Neuronal stem cell (in vitro differentiated cells): ENCODE measurements around the gene CD300LB.
"Not testable (repeated sequence)": the region's sequence is repeated elsewhere in the genome, so short reads cannot be mapped to it uniquely, and the experiment has no call there.

Experiments used
- DNase-seq: peaks from one replicate; pipeline ENCODE4 v3.0.0-alpha.2; 2013; ENCODE audit warnings: low spot score
- H2AFZ ChIP-seq: one replicate; pipeline ENCODE4 v1.6.1; 2013; ENCODE audit warnings: mild to moderate bottlenecking, low read length, inconsistent platforms
- H2AK5ac ChIP-seq: 2 replicates; pipeline ENCODE4 v1.6.1; 2013; ENCODE audit warnings: low read depth, mild to moderate bottlenecking, inconsistent platforms, low read length, moderate library complexity, mixed read lengths
- H2BK120ac ChIP-seq: 2 replicates; pipeline ENCODE4 v1.6.1; 2013; ENCODE audit warnings: low read depth, mild to moderate bottlenecking, inconsistent platforms, low read length, moderate library complexity, mixed read lengths
- H2BK12ac ChIP-seq: one replicate; pipeline ENCODE4 v1.6.1; 2013; ENCODE audit warnings: low read length, inconsistent platforms
- H2BK15ac ChIP-seq: 2 replicates; pipeline ENCODE4 v1.6.1; 2013; ENCODE audit warnings: mild to moderate bottlenecking, low read length, inconsistent platforms, mixed read lengths
- H2BK5ac ChIP-seq: one replicate; pipeline ENCODE4 v1.6.1; 2013; ENCODE audit warnings: inconsistent platforms, mild to moderate bottlenecking, low read length, moderate library complexity
- H3K14ac ChIP-seq: one replicate; pipeline ENCODE4 v1.6.1; 2013; ENCODE audit warnings: low read length, inconsistent platforms
- H3K18ac ChIP-seq: 2 replicates; pipeline ENCODE4 v1.6.1; 2013; ENCODE audit warnings: low read length, inconsistent platforms
- H3K23ac ChIP-seq: 2 replicates; pipeline ENCODE4 v1.6.1; 2013; ENCODE audit warnings: low read depth, mild to moderate bottlenecking, mixed read lengths, low read length, inconsistent platforms; ENCODE audit not compliant: poor library complexity
- H3K27ac ChIP-seq: replicated peaks from 3 replicates; pipeline ENCODE4 v1.5.1; 2013; ENCODE audit warnings: low read length, inconsistent platforms
- H3K27me3 ChIP-seq, 3 experiments: 2 replicates each; pipeline ENCODE4 v1.6.1; 2013; ENCODE audit warnings: low read length in 3 of 3, mild to moderate bottlenecking in 2 of 3, inconsistent platforms in 1 of 3, low read depth in 1 of 3, mixed read lengths in 1 of 3, moderate library complexity in 1 of 3; ENCODE audit not compliant: control insufficient read depth in 3 of 3, insufficient read depth in 3 of 3
- H3K36me3 ChIP-seq, 2 donors: replicated peaks in 1 of 2; 2 replicates each; pipeline ENCODE4 v1.6.1; 2013; ENCODE audit warnings: low read length in 2 of 2; ENCODE audit not compliant: control insufficient read depth in 2 of 2, insufficient read depth in 2 of 2
- H3K4ac ChIP-seq: 2 replicates; pipeline ENCODE4 v1.6.1; 2013; ENCODE audit warnings: inconsistent platforms, mild to moderate bottlenecking, low read length, moderate library complexity
- H3K4me1 ChIP-seq, 2 donors: 1 replicate in 1 of 2; 2 replicates in 1 of 2; pipeline ENCODE4 v1.6.1; 2013; ENCODE audit warnings: low read length in 2 of 2, low read depth in 1 of 2; ENCODE audit not compliant: control insufficient read depth in 2 of 2, insufficient read depth in 1 of 2
- H3K4me2 ChIP-seq: one replicate; pipeline ENCODE4 v1.6.1; 2013; ENCODE audit warnings: mild to moderate bottlenecking, low read length, inconsistent platforms; ENCODE audit not compliant: insufficient read depth, poor library complexity, severe bottlenecking
- H3K4me3 ChIP-seq, 2 donors: 2 replicates each; pipeline ENCODE4 v1.5.1; 2013; ENCODE audit warnings: low read length in 2 of 2, mild to moderate bottlenecking in 2 of 2, inconsistent platforms in 1 of 2, moderate library complexity in 1 of 2
- H3K79me1 ChIP-seq: one replicate; pipeline ENCODE4 v1.6.1; 2013; ENCODE audit warnings: low read depth, mild to moderate bottlenecking, inconsistent platforms, low read length, moderate library complexity
- H3K9ac ChIP-seq: one replicate; pipeline ENCODE4 v1.6.1; 2013; ENCODE audit warnings: mild to moderate bottlenecking, low read depth, low read length, inconsistent platforms; ENCODE audit not compliant: poor library complexity
- H3K9me3 ChIP-seq, 2 donors: replicated peaks in 1 of 2; 2 replicates each; pipeline versions ENCODE3 to v1.6.1; 2013; ENCODE audit warnings: low read length in 2 of 2, mild to moderate bottlenecking in 2 of 2, inconsistent platforms in 1 of 2, low read depth in 1 of 2, mixed read lengths in 1 of 2, moderate library complexity in 1 of 2; ENCODE audit not compliant: control insufficient read depth in 2 of 2, insufficient read depth in 1 of 2
- H4K8ac ChIP-seq: one replicate; pipeline ENCODE4 v1.6.1; 2013; ENCODE audit warnings: low read depth, mild to moderate bottlenecking, inconsistent platforms, low read length, moderate library complexity
- H4K91ac ChIP-seq: one replicate; pipeline ENCODE4 v1.6.1; 2013; ENCODE audit warnings: low read length, low read depth, mild to moderate bottlenecking, inconsistent platforms; ENCODE audit not compliant: poor library complexity
- WGBS, 2 donors: extraction: QIAGEN DNeasy Blood & Tissue Kit; methylation state at CpG; one replicate each; pipeline ENCODE4 v1.1.7; 2013; ENCODE audit warnings: missing lambda C conversion rate in 2 of 2, mixed read lengths in 1 of 2; ENCODE audit not compliant: insufficient read length in 2 of 2, insufficient replicate concordance in 1 of 2; ENCODE audit errors: extremely low coverage in 2 of 2; 5-methylcytosine and 5-hydroxymethylcytosine counted together

CD300LB gene

GRCh38 chr17:74508156-74508555 lies 23.1 kb downstream of the CD300LB start:
- H3K4ac ChIP-seq: no peak overlapping the region
- H2BK12ac ChIP-seq: no peak overlapping the region
- H4K8ac ChIP-seq: no peak overlapping the region
- no peak overlapping the region for H2BK5ac ChIP-seq
- H3K23ac ChIP-seq: no peak overlapping the region
- H2AK5ac ChIP-seq: no peak overlapping the region
- no peak overlapping the region for H3K27ac ChIP-seq
- H3K4me3 ChIP-seq: no peak overlapping the region
- no peak overlapping the region for H3K9ac ChIP-seq
- no peak overlapping the region for H2AFZ ChIP-seq
- DNase-seq: no peak
- H3K14ac ChIP-seq: no peak overlapping the region
- H3K36me3 ChIP-seq: no peaks in the 10 kb centered on the region
- H4K91ac ChIP-seq: no peak overlapping the region
- H3K18ac ChIP-seq: no peak overlapping the region
- H3K79me1 ChIP-seq: no peaks in the 10 kb centered on the region
- H3K4me2 ChIP-seq: no peak overlapping the region
- H2BK120ac ChIP-seq: no peak overlapping the region
- no peaks in the 10 kb centered on the region for H3K9me3 ChIP-seq
- no peak overlapping the region for H2BK15ac ChIP-seq
- H3K27me3 ChIP-seq: no peaks in the 10 kb centered on the region
- H3K4me1 ChIP-seq: no peaks in the 10 kb centered on the region

- H3K23ac ChIP-seq, H4K8ac ChIP-seq, H2BK120ac ChIP-seq, H4K91ac ChIP-seq, H3K9me3 ChIP-seq, H3K14ac ChIP-seq, H3K4ac ChIP-seq, H2AK5ac ChIP-seq, H3K9ac ChIP-seq, H2BK12ac ChIP-seq, H2AFZ ChIP-seq, H3K4me3 ChIP-seq, H3K18ac ChIP-seq, H3K27me3 ChIP-seq, H2BK5ac ChIP-seq, DNase-seq, H3K4me2 ChIP-seq, H3K79me1 ChIP-seq, H2BK15ac ChIP-seq, H3K36me3 ChIP-seq, H3K4me1 ChIP-seq, H3K27ac ChIP-seq: not testable (repeated sequence)
- WGBS, 2 donors: no CpG with 5 or more reads among the region's 5 CpGs
Observed at GRCh38 chr17:74503949-74504348, 27.3 kb downstream of the CD300LB start.

GRCh38 chr17:74502861-74503260 lies 28.4 kb downstream of the CD300LB start:
- Histone ChIP-seq H2BK15ac (no peak overlapping the region), H3K9ac (no peak overlapping the region), H2AK5ac (no peak overlapping the region), H3K36me3 (no peaks in the 10 kb centered on the region), H3K4ac (no peak overlapping the region), H3K4me3 (no peak overlapping the region), H2BK5ac (no peak overlapping the region), H3K9me3 (no peaks in the 10 kb centered on the region), H2AFZ (no peak overlapping the region), H4K91ac (no peak overlapping the region), H3K18ac (no peak overlapping the region), H3K23ac (no peak overlapping the region), H3K27me3 (no peaks in the 10 kb centered on the region), H3K79me1 (no peaks in the 10 kb centered on the region), H4K8ac (no peak overlapping the region), H3K27ac (no peak overlapping the region), H3K4me1 (no peaks in the 10 kb centered on the region), H3K4me2 (no peak overlapping the region), H2BK120ac (no peak overlapping the region), H3K14ac (no peak overlapping the region), H2BK12ac (no peak overlapping the region)
- WGBS, 2 donors: no CpG with 5 or more reads among the region's 6 CpGs
- DNase-seq: no peak

GRCh38 chr17:74499992-74500391 lies 31.3 kb downstream of the CD300LB start:
- no CpG with 5 or more reads among the region's 3 CpGs for WGBS, 2 donors
- DNase-seq: no peak
- H2AK5ac ChIP-seq: no peak overlapping the region

More at GRCh38 chr17:74499992-74500391, 31.3 kb downstream of the CD300LB start:
- Histone ChIP-seq H3K79me1 (no peaks in the 10 kb centered on the region), H3K27ac (no peak overlapping the region), H3K4ac (no peak overlapping the region), H4K91ac (no peak overlapping the region), H3K14ac (no peak overlapping the region), H3K9ac (no peak overlapping the region), H3K23ac (no peak overlapping the region), H4K8ac (no peak overlapping the region), H3K9me3 (no peaks in the 10 kb centered on the region), H2BK120ac (no peak overlapping the region), H3K18ac (no peak overlapping the region), H2BK5ac (no peak overlapping the region), H2BK15ac (no peak overlapping the region), H2AFZ (no peak overlapping the region), H3K27me3 (no peaks in the 10 kb centered on the region), H3K4me2 (no peak overlapping the region), H3K36me3 (no peaks in the 10 kb centered on the region), H2BK12ac (no peak overlapping the region), H3K4me1 (no peaks in the 10 kb centered on the region), H3K4me3 (no peak overlapping the region)
